Activated CD4-positive, alpha-beta T cell treated with anti-CD3 and anti-CD28 coated beads, Interleukin-2, amount 50 U/mL, for 48 hours (primary cell): ENCODE data around the gene RTF1.

Experiments
- DNase-seq, 2 experiments: peaks; one replicate each; pipeline ENCODE4 v3.0.0-alpha.2; 2020

RTF1 gene

GRCh38 chr15:41510728-41511127 is 93.8 kb downstream of the RTF1 start:
- DNase-seq, result no peak

GRCh38 chr15:41511331-41511898 is 94.5 kb downstream of the RTF1 start:
- DNase-seq, result no peak

- DNase-seq, result peak in 1 of 2 experiments; percentile 35
These were observed 95.0 kb downstream of the RTF1 start for GRCh38 chr15:41511899-41512369.

GRCh38 chr15:41512512-41512939 is 95.6 kb downstream of the RTF1 start:
- no peak for DNase-seq

- DNase-seq, result peak in 1 of 2 experiments; percentile 39
These were observed 96.1 kb downstream of the RTF1 start for GRCh38 chr15:41512940-41513505.

GRCh38 chr15:41513506-41514227 is 96.8 kb downstream of the RTF1 start, which contains the start of gene LTK:
TSS of gene LTK (minus strand) at chr15:41513827. CDS start at chr15:41513709, 118 bp downstream.
- DNase-seq, result no peak

GRCh38 chr15:41517895-41518449 is 101.1 kb downstream of the RTF1 start:
- no peak for DNase-seq

- no peak for DNase-seq
These were observed 103.7 kb downstream of the RTF1 start for GRCh38 chr15:41520636-41521035.

- DNase-seq, result no peak
These were observed 104.7 kb downstream of the RTF1 start for GRCh38 chr15:41521614-41522013.

- DNase-seq, result no peak
These were observed 106.2 kb downstream of the RTF1 start for GRCh38 chr15:41523097-41523496.

GRCh38 chr15:41530363-41530956 is 113.6 kb downstream of the RTF1 start:
- no peak for DNase-seq
